Measurements from ENCODE around the gene THOC3.
"Not testable (repeated sequence)": the region's sequence is repeated elsewhere in the genome, so short reads cannot be mapped to it uniquely, and the experiment has no call there.

The THOC3 gene

GRCh38 chr5:175938489-175938888 lies 29.6 kb downstream of the THOC3 start:
- not testable (repeated sequence) for DNase-seq (ENCODE audit: low read depth)

DNA sequence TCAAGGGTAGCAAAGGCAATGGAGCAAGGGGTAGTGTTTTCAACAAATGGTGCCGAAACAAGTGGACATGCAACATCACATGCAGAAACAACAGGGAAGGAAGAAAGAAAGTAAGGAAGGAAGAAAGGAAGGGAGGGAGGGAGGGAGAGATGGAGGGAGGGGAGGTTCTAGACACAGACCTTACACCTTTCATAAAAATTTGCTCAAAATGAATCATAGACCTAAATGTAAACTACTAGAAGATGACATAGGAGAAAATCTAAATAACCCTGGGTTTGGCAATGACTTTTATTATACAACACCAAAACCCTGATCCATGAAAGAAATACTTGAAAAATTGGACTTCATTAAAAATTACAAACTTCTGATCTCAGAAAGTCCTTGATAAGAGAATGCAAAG lies 39.4 kb downstream of the THOC3 start:
- DNase-seq (ENCODE audit: low read depth): not testable (repeated sequence)

DNA sequence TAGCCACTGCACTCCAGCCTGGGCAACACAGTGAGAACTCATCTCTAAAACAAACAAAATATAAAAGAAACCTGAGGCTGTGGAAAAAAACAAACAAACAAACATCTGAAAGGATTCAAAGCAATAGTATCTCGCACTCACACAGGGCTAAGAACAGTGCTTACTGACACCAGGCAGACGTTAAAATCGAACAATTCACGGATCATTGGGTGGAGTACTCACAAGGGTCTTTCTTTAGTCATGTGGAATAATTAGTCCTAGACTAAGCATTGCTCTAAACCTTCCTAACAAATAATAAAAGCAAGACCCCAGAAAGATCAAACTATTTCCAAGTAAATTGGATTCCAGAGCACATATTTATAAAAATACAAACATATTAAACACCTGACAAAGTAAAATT lies 43.0 kb downstream of the THOC3 start:
- DNase-seq (ENCODE audit: low read depth): not testable (repeated sequence)

- no peak for DNase-seq (ENCODE audit: low read depth)
Measured at GRCh38 chr5:175922192-175922885, 45.8 kb downstream of the THOC3 start.

GRCh38 chr5:175921061-175921730 lies 46.9 kb downstream of the THOC3 start:
- DNase-seq (ENCODE audit: low read depth): no peak

DNA sequence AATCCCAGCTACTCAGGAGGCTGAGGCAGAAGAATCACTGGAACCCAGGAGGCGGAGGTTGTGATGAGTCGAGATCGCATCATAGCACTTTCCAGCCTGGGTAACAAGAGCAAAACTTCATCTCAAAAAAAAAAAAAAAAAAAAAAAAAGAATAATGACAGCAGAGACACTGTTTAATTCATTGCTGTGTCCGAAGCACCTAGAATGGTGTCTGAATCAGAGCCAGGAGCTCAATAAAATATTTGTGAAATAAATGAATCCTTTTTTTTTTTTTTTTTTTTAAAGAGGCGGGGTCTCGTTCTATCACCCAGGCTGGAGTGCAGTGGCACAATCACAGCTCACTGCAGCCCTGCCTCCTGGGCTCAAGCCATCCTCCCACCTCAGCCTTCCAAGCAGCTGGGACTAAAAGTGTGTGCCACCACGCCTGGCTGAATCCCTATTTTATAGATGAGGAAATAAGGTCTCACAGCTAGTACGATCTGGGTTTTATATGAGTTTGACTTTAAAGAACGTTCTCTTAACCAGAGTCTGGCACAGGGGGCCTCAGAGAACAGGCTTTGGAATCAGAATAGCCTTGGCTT lies 47.8 kb downstream of the THOC3 start:
- no peak for DNase-seq (ENCODE audit: low read depth)

DNA sequence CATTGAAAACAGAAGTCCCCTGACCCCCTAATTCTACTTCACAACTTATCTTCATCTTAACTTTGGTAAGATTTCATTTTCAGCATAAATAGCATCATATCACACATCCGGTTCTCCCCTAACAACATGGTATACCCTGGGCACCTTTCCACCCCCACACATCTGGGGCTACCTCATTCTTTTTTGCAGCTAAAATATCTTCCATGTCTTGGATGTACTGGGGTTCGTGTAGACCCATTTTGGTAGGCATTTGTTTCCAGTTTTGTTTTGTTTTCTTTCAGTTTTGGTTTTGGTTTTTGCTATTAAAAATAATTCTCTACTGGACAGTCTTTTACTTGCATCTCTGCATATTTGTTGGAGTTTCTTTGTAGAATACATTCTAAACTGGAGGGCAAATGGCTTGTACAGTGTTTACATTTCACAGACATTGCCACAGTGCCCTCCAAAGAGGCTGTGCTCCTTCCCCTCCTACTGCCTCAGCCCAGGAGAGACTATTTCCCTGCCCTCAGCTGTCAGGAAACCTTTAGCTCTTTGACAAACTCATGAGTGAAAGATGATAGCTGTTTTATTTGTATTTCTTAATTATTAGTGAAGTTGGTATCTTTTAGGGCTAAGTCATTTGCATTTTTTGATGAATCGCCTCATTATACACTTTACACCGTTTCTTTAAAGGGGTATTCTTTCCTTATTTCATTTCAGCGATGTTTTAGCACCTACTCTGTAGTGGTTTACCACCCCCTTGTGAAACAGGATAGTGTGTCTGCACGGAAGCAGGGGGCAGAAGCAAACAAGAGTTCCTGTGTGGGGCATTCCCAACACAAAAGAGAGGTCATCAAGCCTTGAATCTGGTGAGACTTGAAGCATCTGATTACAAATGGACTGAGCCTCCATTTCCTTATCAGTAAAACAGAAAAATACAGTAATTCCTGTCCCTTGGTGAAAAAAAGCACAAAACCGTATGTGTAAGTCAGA lies 52.8 kb downstream of the THOC3 start:
- not testable (repeated sequence) for DNase-seq (ENCODE audit: low read depth)

DNA sequence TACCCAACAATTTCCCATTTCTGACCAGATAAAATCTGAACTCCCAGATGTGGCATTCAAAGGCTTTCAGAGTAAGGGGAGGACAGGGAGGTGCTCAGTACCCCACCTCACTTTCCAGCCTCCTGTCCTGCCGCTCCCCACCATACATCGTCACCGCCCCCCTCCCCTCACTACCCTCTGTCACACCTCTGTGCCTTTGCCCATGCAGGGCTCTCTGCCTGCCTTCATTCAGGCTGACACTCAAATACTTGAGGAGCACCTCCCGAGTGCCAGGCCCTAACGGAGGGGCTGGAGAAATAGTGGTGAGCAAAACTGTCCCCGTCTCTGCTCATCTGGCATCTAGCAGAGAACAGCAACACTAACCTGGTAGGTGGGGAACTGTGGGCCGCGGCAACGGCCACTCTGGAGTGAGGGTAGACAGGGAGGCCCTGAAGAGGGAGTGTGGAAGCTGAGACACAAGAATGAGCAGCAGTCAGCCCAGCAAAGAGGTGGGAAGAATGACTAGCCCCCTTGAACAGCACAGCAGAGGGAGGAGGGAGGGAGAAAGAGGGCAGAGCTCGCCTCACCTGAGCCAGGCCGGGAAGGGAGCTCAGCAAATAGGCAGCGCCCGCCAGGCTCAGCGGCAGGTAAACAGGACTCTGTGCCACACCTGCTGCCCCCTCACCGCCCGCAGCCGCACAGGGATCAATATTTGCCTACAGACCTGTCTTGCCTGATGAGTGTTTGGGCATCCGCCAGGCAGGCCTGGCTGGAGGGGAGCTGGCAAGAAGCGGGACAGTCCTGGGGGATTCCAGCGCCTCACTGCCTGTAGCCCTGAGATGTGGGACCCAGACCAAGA lies 54.1 kb downstream of the THOC3 start:
- not testable (repeated sequence) for DNase-seq (ENCODE audit: low read depth)

DNA sequence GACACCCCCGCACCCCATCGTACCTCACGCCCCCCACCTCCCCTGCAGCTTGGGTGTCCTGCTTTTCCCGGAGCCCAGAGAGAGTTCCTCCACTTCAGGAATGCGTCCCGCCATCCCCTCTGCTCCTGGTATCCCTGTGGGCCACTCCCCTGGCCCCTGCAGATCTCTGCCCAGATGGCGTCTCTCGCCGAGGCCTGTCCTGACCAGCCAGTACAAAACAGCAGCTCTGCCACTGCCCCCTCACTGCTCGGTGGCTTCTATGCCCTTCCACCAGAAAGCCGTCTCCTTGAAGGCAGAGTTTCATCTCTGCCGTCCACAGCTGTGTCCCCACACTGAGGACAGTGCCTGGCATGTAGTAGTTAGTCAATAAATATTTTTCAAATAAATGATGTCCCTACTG lies 58.0 kb downstream of the THOC3 start:
- not testable (repeated sequence) for DNase-seq (ENCODE audit: low read depth)
